MCF 10A (cell line): ENCODE data around the gene SGK1. TPM values are rescaled to one million over a fixed set of nuclear protein-coding genes. Genes with fewer than 3 reads are reported as not detected.

Experiments used
- BruUV-seq: library from RNA; stranded (reverse); fragments of 400-500 nt; replicated peaks from 2 replicates; lab custom pipeline; 2021; lab: Mats Ljungman, UMichigan
- CTCF ChIA-PET: fragments of 300-600 bp; sonication (Branson Sonifier 250); formaldehyde crosslinking; extraction: SDS; loops from one replicate; lab custom pipeline; 2021; ENCODE audit warnings: antibody characterized with exemption, inconsistent platforms; lab: Yijun Ruan, JAX
- POLR2A ChIA-PET: fragments of 300-600, 350-650 bp; sonication (Branson Sonifier 250); formaldehyde crosslinking; extraction: SDS; loops from one replicate; lab custom pipeline; 2020; ENCODE audit warnings: antibody characterized with exemption, inconsistent platforms; lab: Yijun Ruan, JAX
- DNase-seq: peaks from one replicate; pipeline ENCODE4 v3.0.0-alpha.2; 2018; ENCODE audit not compliant: unreplicated experiment
- H3K27ac Mint-ChIP-seq: one replicate; pipeline ENCODE4 v1.8.0; 2022; ENCODE audit warnings: mild to moderate bottlenecking, low read depth, mixed read lengths; ENCODE audit not compliant: unreplicated experiment
- H3K27me3 Mint-ChIP-seq: one replicate; pipeline ENCODE4 v1.8.0; 2022; ENCODE audit warnings: mixed read lengths; ENCODE audit not compliant: insufficient read depth, unreplicated experiment
- H3K36me3 Mint-ChIP-seq: one replicate; pipeline ENCODE4 v1.8.0; 2022; ENCODE audit warnings: mild to moderate bottlenecking, moderate library complexity, mixed read lengths; ENCODE audit not compliant: insufficient read depth, unreplicated experiment
- H3K4me1 Mint-ChIP-seq: one replicate; pipeline ENCODE4 v1.8.0; 2022; ENCODE audit warnings: mixed read lengths; ENCODE audit not compliant: insufficient read depth, unreplicated experiment
- H3K4me3 Mint-ChIP-seq: one replicate; pipeline ENCODE4 v1.8.0; 2022; ENCODE audit warnings: mild to moderate bottlenecking, moderate library complexity, mixed read lengths; ENCODE audit not compliant: unreplicated experiment
- H3K9me3 Mint-ChIP-seq: one replicate; pipeline ENCODE4 v1.8.0; 2022; ENCODE audit warnings: mixed read lengths; ENCODE audit not compliant: unreplicated experiment
- intact Hi-C: fragments of 100-400 bp; cut with micrococcal nuclease; formaldehyde crosslinking; loops from 2 replicates; pipeline ENCODE4 v1.14.1; 2022
- total RNA-seq: library from RNA; stranded (reverse); gene quantifications from 2 replicates; pipeline ENCODE4 v1.2.3, GENCODE V29; 2022
- TF ChIP-seq, protein P1 (sequence below): fragments of 200-600 bp; IDR thresholded peaks from one replicate; pipeline ENCODE4 v1.8.0; 2022; ENCODE audit warnings: antibody characterized with exemption, mild to moderate bottlenecking; ENCODE audit not compliant: unreplicated experiment

Gene SGK1
- total RNA-seq, 1 experiment from 2014 or later, result 30.8 TPM

DNA sequence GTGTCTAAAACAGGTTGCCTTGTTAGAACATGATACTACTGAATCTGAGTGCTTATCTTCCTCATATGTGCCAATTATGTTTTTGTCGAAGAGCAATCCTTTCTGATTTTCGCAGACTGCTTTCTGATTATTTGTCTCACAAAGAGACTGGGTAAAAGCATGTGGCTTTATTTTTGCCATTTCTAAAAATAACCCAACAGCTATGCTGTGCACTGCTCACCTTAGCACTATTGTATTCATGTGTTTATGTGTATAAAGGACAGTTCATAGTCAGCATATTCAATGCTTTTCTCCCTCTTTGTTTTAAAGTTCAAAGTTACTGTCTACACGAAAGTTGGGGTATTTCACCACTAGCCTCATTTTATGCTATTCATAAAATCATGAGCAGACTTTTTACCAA lies 127.0 kb downstream of the SGK1 start:
- CTCF ChIA-PET, result interaction anchor here (0.6 to 1.0 kb wide), 3 partner anchors 12 to 92 kb away, joined by 3 to 4 read pairs (median 3); no protein-coding TSS in a partner anchor

DNA sequence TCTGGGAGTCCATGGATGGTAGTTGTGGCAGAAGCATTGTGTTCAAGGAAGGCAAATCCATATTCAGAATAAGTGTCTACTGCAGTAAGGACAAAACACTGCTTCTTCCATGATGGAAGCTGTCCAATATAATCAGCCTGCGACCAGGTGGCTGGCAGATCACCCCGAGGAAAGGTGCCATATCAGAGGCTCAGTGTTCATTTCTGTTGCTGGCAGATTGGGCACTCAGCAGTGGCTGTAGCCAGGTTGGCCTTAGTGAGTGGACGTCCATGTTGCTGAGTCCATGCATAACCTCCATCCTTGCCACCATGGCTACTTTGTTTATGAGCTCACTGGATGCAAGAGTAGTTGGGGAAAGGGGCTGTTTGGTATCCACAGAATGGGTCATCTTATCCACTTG lies 130.2 kb downstream of the SGK1 start:
- intact Hi-C loops, result no loop called here
- Mint-ChIP-seq H3K36me3 (no peaks in the 10 kb centered on the region), H3K9me3 (no peaks in the 10 kb centered on the region), H3K4me1 (no peaks in the 10 kb centered on the region), H3K4me3 (no peak overlapping the region), H3K27me3 (no peaks in the 10 kb centered on the region), H3K27ac (no peak overlapping the region)
- TF ChIP-seq, protein P1, sequence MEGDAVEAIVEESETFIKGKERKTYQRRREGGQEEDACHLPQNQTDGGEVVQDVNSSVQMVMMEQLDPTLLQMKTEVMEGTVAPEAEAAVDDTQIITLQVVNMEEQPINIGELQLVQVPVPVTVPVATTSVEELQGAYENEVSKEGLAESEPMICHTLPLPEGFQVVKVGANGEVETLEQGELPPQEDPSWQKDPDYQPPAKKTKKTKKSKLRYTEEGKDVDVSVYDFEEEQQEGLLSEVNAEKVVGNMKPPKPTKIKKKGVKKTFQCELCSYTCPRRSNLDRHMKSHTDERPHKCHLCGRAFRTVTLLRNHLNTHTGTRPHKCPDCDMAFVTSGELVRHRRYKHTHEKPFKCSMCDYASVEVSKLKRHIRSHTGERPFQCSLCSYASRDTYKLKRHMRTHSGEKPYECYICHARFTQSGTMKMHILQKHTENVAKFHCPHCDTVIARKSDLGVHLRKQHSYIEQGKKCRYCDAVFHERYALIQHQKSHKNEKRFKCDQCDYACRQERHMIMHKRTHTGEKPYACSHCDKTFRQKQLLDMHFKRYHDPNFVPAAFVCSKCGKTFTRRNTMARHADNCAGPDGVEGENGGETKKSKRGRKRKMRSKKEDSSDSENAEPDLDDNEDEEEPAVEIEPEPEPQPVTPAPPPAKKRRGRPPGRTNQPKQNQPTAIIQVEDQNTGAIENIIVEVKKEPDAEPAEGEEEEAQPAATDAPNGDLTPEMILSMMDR, result no peak
- no TSS peak for BruUV-seq
- ChIA-PET CTCF (interaction anchor here (0.6 to 1.0 kb wide), 2 partner anchors 315 to 636 kb away, joined by 3 read pairs; no protein-coding TSS in a partner anchor), POLR2A (interaction anchor here (0.6 kb wide), 1 partner anchor 8 kb away, joined by 3 read pairs; no protein-coding TSS in a partner anchor)
- no peak for DNase-seq

More for the DNA sequence above, 127.0 kb downstream of the SGK1 start:
- Mint-ChIP-seq H3K4me3 (no peak overlapping the region), H3K9me3 (no peaks in the 10 kb centered on the region), H3K36me3 (no peaks in the 10 kb centered on the region), H3K27me3 (no peaks in the 10 kb centered on the region), H3K27ac (no peak overlapping the region), H3K4me1 (no peaks in the 10 kb centered on the region)
- intact Hi-C loops, result no loop called here
- POLR2A ChIA-PET, result interaction anchor here (0.9 kb wide), 1 partner anchor 305 kb away, joined by 3 read pairs; no protein-coding TSS in a partner anchor
- DNase-seq, result no peak
- TF ChIP-seq, protein P1, result no peak
- no TSS peak for BruUV-seq

DNA sequence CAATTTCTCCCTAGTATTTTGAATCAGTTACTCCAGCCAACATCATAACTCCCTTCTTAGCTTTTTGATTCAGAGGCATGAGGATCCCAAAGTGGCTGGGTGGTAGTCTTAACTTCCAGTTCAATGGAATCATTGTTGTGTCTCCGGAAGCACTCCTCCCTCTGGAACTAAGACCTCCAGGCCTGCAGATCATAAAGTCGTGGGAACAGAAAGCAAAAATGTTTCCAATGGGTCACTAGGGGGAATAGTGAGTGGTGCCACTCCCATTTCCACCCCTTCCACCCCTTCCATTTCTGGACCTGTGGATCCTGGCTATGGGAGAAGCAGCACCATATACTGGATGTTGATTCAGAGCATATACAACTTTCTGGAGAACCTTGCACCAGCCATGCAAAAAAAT lies 130.8 kb downstream of the SGK1 start:
- DNase-seq, result no peak
- POLR2A ChIA-PET, result interaction anchor here (0.7 kb wide), 1 partner anchor 1706 kb away, joined by 3 read pairs; no protein-coding TSS in a partner anchor
- H3K36me3 Mint-ChIP-seq, result no peaks in the 10 kb centered on the region
- BruUV-seq, result no TSS peak
- no peaks in the 10 kb centered on the region for H3K27me3 Mint-ChIP-seq
- TF ChIP-seq, protein P1, result no peak
- H3K4me1 Mint-ChIP-seq, result no peaks in the 10 kb centered on the region
- H3K9me3 Mint-ChIP-seq, result no peaks in the 10 kb centered on the region
- H3K4me3 Mint-ChIP-seq, result no peak overlapping the region
- CTCF ChIA-PET, result no interaction called here
- no peak overlapping the region for H3K27ac Mint-ChIP-seq
- intact Hi-C loops, result no loop called here

DNA sequence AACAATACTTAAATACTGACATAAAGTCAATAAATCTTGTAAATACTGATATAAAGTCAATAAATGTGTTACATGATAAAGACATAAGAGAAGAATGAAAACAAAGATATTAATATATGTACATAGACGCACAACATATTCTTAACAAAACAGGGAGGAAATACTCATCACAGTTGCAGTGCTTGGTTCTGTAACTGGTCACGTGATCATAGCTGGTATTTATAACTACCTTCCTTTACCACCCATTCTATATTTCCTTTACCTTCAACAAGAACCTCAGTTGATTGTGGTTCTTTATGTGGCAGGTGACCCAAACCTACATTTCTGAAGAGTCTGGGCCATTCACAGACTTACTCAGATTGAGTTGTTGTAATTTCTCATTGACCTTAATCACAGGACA lies 131.6 kb downstream of the SGK1 start:
- H3K4me1 Mint-ChIP-seq, result no peaks in the 10 kb centered on the region
- no peak for DNase-seq
- no peaks in the 10 kb centered on the region for H3K36me3 Mint-ChIP-seq
- no peaks in the 10 kb centered on the region for H3K9me3 Mint-ChIP-seq
- H3K27me3 Mint-ChIP-seq, result no peaks in the 10 kb centered on the region
- no peak overlapping the region for H3K4me3 Mint-ChIP-seq
- TF ChIP-seq, protein P1, result no peak
- intact Hi-C loops, result no loop called here
- no peak overlapping the region for H3K27ac Mint-ChIP-seq
- ChIA-PET POLR2A (no interaction called here), CTCF (no interaction called here)
- BruUV-seq, result no TSS peak
